GM12874 (cell line): Measurements from ENCODE around the gene GDF2.

Source experiments
- CTCF ChIP-seq: IDR thresholded peaks from 2 replicates; pipeline ENCODE4 v1.5.1; 2011; ENCODE audit warnings: low read depth, mild to moderate bottlenecking, control low read depth, low read length, moderate library complexity; ENCODE audit not compliant: insufficient read depth

Gene GDF2

GRCh38 chr10:47367646-47368045 is 45.4 kb downstream of the GDF2 start:
- no peak for TF ChIP-seq CTCF

- TF ChIP-seq CTCF, result no peak
Measured at GRCh38 chr10:47368431-47369180, 46.4 kb downstream of the GDF2 start.

- no peak for TF ChIP-seq CTCF
Measured at GRCh38 chr10:47369251-47369894, 47.1 kb downstream of the GDF2 start.

GRCh38 chr10:47370015-47370767 is 47.9 kb downstream of the GDF2 start:
- no peak for TF ChIP-seq CTCF

GRCh38 chr10:47370878-47371277 is 48.6 kb downstream of the GDF2 start:
- no peak for TF ChIP-seq CTCF

GRCh38 chr10:47371629-47372485 is 49.6 kb downstream of the GDF2 start:
- TF ChIP-seq CTCF, result no peak
